HepG2 (cell line): ENCODE data around the gene MCM3. TPM values are rescaled to one million over a fixed set of nuclear protein-coding genes. Genes with fewer than 3 reads are reported as not detected.

Source experiments
- AGO1 ChIP-seq: fragments of 200-400 bp; formaldehyde crosslinking; IDR thresholded peaks from 2 replicates; pipeline ENCODE4 v1.6.1; 2017; ENCODE audit warnings: mild to moderate bottlenecking, low read depth, low read length, moderate library complexity; ENCODE audit not compliant: poor library complexity, severe bottlenecking
- FOXA3 ChIP-seq: IDR thresholded peaks from 2 replicates; pipeline ENCODE4 v1.6.1; 2016; ENCODE audit warnings: missing genetic modification reagents, missing compliant biosample characterization
- GATA4 ChIP-seq: sonication (generic); IDR thresholded peaks from 2 replicates; pipeline ENCODE4 v1.6.1; 2016; ENCODE audit warnings: antibody characterized with exemption, low read depth, borderline replicate concordance
- KAT8 ChIP-seq: IDR thresholded peaks from 2 replicates; pipeline ENCODE4 v1.6.1; 2016; ENCODE audit warnings: missing genetic modification reagents, missing compliant biosample characterization
- SMARCC2 ChIP-seq: fragments of 450-650 bp; IDR thresholded peaks from 2 replicates; pipeline ENCODE4 v1.6.1; 2017; ENCODE audit warnings: antibody characterized with exemption, mild to moderate bottlenecking
- SP140L ChIP-seq: sonication (generic); formaldehyde crosslinking; IDR thresholded peaks from 2 replicates; pipeline ENCODE4 v1.4.0; 2020; ENCODE audit warnings: missing genetic modification reagents, borderline replicate concordance
- YEATS2 ChIP-seq: sonication (generic); formaldehyde crosslinking; IDR thresholded peaks from 2 replicates; pipeline ENCODE4 v1.4.0; 2020; ENCODE audit warnings: missing genetic modification reagents, borderline replicate concordance
- polyA plus RNA-seq, 8 experiments: library from polyadenylated mRNA; depleted of rRNA in 3 of 8; stranded (reverse) in 7 of 8; unstranded in 1 of 8; fragments of >200 nt; fragmentation: Illumina TruSeq in 4 of 8; extraction: Trizol in 4 of 8; gene quantifications; 2 replicates each; pipeline versions ENCODE4 v1.2.1 to v1.2.3, GENCODE V29; 2011 to 2016; ENCODE audit warnings: low read depth in 4 of 8, missing spikeins in 1 of 8, mixed read lengths in 1 of 8; ENCODE audit not compliant: insufficient read depth in 1 of 8
- total RNA-seq, 5 experiments: library from RNA; depleted of rRNA; stranded (reverse); fragments of >200 nt; fragmentation: Illumina TruSeq; extraction: Trizol; gene quantifications; 2 replicates each; pipeline ENCODE4 v1.2.3, GENCODE V29; 2016; ENCODE audit warnings: low read depth in 1 of 5
- TF ChIP-seq, protein P1 (sequence below): sonication (generic); formaldehyde crosslinking; IDR thresholded peaks from 2 replicates; pipeline ENCODE4 v1.4.0; 2020; ENCODE audit warnings: missing genetic modification reagents, borderline replicate concordance
- TF ChIP-seq, protein P2 (sequence below): sonication (generic); formaldehyde crosslinking; IDR thresholded peaks from 2 replicates; pipeline ENCODE4 v1.5.0; 2020; ENCODE audit warnings: mild to moderate bottlenecking, missing genetic modification reagents, borderline replicate concordance
- TF ChIP-seq, protein P3 (sequence below): sonication (generic); formaldehyde crosslinking; IDR thresholded peaks from 2 replicates; pipeline ENCODE4 v1.8.1; 2023; ENCODE audit warnings: missing genetic modification reagents, mild to moderate bottlenecking, borderline replicate concordance

Gene MCM3
- total and polyA plus RNA-seq, 2 of the 13 experiments (the other 11 are each of a cell fraction or from before 2014, with no cell fraction given), result 164 to 288 TPM

DNA sequence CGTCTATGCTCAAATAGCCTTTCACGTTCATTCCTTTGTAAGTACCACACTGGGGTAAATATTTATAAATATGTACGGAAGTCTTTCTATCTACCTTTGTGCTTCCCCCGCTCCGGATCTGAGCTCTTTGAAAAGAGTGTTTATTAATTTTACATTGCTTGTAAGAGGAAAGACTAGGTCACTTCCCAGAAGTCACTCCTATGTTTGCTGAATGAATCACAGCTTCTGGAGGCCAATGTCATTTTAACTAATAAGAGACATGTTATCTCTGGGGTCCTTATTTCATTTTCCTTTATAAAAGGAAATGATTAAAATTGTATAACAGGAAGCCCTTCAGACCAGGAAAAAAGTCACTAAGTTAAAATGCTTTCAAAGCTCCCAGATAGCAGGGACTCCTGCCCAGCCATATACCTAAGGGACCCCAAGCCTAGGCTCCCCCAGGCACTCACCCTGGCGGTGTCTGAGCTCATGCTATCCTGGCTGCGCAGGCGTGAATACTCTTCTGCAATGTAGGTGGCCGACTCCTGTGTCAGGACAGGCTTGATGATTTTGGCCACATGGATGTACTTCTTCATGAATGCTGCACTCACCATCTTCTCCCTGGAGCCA is 12.6 kb downstream of the MCM3 start (continued):
- TF ChIP-seq, protein P1, sequence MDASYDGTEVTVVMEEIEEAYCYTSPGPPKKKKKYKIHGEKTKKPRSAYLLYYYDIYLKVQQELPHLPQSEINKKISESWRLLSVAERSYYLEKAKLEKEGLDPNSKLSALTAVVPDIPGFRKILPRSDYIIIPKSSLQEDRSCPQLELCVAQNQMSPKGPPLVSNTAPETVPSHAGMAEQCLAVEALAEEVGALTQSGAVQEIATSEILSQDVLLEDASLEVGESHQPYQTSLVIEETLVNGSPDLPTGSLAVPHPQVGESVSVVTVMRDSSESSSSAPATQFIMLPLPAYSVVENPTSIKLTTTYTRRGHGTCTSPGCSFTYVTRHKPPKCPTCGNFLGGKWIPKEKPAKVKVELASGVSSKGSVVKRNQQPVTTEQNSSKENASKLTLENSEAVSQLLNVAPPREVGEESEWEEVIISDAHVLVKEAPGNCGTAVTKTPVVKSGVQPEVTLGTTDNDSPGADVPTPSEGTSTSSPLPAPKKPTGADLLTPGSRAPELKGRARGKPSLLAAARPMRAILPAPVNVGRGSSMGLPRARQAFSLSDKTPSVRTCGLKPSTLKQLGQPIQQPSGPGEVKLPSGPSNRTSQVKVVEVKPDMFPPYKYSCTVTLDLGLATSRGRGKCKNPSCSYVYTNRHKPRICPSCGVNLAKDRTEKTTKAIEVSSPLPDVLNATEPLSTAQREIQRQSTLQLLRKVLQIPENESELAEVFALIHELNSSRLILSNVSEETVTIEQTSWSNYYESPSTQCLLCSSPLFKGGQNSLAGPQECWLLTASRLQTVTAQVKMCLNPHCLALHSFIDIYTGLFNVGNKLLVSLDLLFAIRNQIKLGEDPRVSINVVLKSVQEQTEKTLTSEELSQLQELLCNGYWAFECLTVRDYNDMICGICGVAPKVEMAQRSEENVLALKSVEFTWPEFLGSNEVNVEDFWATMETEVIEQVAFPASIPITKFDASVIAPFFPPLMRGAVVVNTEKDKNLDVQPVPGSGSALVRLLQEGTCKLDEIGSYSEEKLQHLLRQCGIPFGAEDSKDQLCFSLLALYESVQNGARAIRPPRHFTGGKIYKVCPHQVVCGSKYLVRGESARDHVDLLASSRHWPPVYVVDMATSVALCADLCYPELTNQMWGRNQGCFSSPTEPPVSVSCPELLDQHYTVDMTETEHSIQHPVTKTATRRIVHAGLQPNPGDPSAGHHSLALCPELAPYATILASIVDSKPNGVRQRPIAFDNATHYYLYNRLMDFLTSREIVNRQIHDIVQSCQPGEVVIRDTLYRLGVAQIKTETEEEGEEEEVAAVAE, result 0 out of 2 replicates have a peak, but pooled peaks have one; percentile 9
- TF ChIP-seq FOXA3 (CRISPR knock-in tag) (peak; percentile 60; the same call in 1 of the 2 replicates), YEATS2 (0 out of 2 replicates have a peak, but pooled peaks have one; percentile 18), SMARCC2 (no peak), SP140L (CRISPR knock-in tag) (no peak), KAT8 (peak; percentile 36; the same call in 1 of the 2 replicates), GATA4 (no peak), AGO1 (no peak)
- TF ChIP-seq, protein P2, sequence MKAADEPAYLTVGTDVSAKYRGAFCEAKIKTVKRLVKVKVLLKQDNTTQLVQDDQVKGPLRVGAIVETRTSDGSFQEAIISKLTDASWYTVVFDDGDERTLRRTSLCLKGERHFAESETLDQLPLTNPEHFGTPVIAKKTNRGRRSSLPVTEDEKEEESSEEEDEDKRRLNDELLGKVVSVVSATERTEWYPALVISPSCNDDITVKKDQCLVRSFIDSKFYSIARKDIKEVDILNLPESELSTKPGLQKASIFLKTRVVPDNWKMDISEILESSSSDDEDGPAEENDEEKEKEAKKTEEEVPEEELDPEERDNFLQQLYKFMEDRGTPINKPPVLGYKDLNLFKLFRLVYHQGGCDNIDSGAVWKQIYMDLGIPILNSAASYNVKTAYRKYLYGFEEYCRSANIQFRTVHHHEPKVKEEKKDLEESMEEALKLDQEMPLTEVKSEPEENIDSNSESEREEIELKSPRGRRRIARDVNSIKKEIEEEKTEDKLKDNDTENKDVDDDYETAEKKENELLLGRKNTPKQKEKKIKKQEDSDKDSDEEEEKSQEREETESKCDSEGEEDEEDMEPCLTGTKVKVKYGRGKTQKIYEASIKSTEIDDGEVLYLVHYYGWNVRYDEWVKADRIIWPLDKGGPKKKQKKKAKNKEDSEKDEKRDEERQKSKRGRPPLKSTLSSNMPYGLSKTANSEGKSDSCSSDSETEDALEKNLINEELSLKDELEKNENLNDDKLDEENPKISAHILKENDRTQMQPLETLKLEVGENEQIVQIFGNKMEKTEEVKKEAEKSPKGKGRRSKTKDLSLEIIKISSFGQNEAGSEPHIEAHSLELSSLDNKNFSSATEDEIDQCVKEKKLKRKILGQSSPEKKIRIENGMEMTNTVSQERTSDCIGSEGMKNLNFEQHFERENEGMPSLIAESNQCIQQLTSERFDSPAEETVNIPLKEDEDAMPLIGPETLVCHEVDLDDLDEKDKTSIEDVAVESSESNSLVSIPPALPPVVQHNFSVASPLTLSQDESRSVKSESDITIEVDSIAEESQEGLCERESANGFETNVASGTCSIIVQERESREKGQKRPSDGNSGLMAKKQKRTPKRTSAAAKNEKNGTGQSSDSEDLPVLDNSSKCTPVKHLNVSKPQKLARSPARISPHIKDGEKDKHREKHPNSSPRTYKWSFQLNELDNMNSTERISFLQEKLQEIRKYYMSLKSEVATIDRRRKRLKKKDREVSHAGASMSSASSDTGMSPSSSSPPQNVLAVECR, result no peak
- TF ChIP-seq, protein P3, sequence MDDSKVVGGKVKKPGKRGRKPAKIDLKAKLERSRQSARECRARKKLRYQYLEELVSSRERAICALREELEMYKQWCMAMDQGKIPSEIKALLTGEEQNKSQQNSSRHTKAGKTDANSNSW (CRISPR knock-in tag), result no peak
